Karpas-422 (cell line): ENCODE measurements around the gene CD24. TPM values are rescaled to one million over a fixed set of nuclear protein-coding genes. Genes with fewer than 3 reads are reported as not detected.
A peak's percentile ranks its signal among the peaks of the same experiment; 100 is the strongest.
"Not testable (repeated sequence)": the region's sequence is repeated elsewhere in the genome, so short reads cannot be mapped to it uniquely, and the experiment has no call there.

Source experiments
- DNase-seq: peaks from one replicate; pipeline ENCODE4 v3.0.0-alpha.2; 2015
- H2AFZ ChIP-seq: fragments of 200-600 bp; sonication (generic); 2 replicates; pipeline ENCODE4 v1.6.1; 2014; ENCODE audit warnings: antibody characterized with exemption, low read length, mixed read lengths
- H3K27ac ChIP-seq: fragments of 200-600 bp; sonication (generic); 2 replicates; pipeline ENCODE4 v1.5.1; 2014; ENCODE audit warnings: mild to moderate bottlenecking, low read length, moderate library complexity
- H3K27me3 ChIP-seq: fragments of 200-600 bp; sonication (generic); 2 replicates; pipeline ENCODE4 v1.6.1; 2014; ENCODE audit warnings: low read length, mixed read lengths
- H3K36me3 ChIP-seq: fragments of 200-600 bp; sonication (generic); 2 replicates; pipeline ENCODE4 v1.6.1; 2014; ENCODE audit warnings: low read length, mixed read lengths; ENCODE audit not compliant: insufficient read depth
- H3K4me1 ChIP-seq: fragments of 200-600 bp; sonication (generic); 2 replicates; pipeline ENCODE4 v1.6.1; 2014; ENCODE audit warnings: mild to moderate bottlenecking, low read length, mixed read lengths
- H3K4me2 ChIP-seq: fragments of 200-600 bp; sonication (generic); 2 replicates; pipeline ENCODE4 v1.6.1; 2014; ENCODE audit warnings: low read length, low read depth, mild to moderate bottlenecking; ENCODE audit not compliant: poor library complexity, severe bottlenecking
- H3K4me3 ChIP-seq: fragments of 200-600 bp; sonication (generic); 2 replicates; pipeline ENCODE4 v1.5.1; 2014; ENCODE audit warnings: mild to moderate bottlenecking, antibody characterized with exemption, low read length, mixed read lengths
- H3K79me2 ChIP-seq: fragments of 200-600 bp; sonication (generic); 2 replicates; pipeline ENCODE4 v1.6.1; 2014; ENCODE audit warnings: mild to moderate bottlenecking, low read length, mixed read lengths
- H3K9ac ChIP-seq: fragments of 200-600 bp; sonication (generic); 2 replicates; pipeline ENCODE4 v1.6.0; 2014; ENCODE audit warnings: low read length
- H3K9me2 ChIP-seq: fragments of 200-600 bp; sonication (generic), shearing (Covaris generic); replicated peaks from 2 replicates; pipeline ENCODE4 v1.6.0; 2014; ENCODE audit warnings: mild to moderate bottlenecking, low read length, moderate library complexity; ENCODE audit not compliant: insufficient read depth
- H3K9me3 ChIP-seq: fragments of 300-700, 200-600 bp; sonication (generic); 2 replicates; pipeline ENCODE4 v1.6.1; 2014; ENCODE audit warnings: low read length, mixed read lengths
- H4K20me1 ChIP-seq: fragments of 200-600 bp; sonication (generic); 2 replicates; pipeline ENCODE4 v1.6.1; 2014; ENCODE audit warnings: mild to moderate bottlenecking, antibody characterized with exemption, low read length, low read depth; ENCODE audit not compliant: insufficient read depth
- total RNA-seq: library from RNA; depleted of rRNA; stranded (reverse); fragments of >200 nt; shearing (Covaris generic); gene quantifications from 2 replicates; pipeline ENCODE4 v1.2.3, GENCODE V29; 2014; ENCODE audit warnings: low replicate concordance; rRNA removed

The CD24 gene
- 604 and 1,213 TPM in 2 replicates for total RNA-seq

DNA sequence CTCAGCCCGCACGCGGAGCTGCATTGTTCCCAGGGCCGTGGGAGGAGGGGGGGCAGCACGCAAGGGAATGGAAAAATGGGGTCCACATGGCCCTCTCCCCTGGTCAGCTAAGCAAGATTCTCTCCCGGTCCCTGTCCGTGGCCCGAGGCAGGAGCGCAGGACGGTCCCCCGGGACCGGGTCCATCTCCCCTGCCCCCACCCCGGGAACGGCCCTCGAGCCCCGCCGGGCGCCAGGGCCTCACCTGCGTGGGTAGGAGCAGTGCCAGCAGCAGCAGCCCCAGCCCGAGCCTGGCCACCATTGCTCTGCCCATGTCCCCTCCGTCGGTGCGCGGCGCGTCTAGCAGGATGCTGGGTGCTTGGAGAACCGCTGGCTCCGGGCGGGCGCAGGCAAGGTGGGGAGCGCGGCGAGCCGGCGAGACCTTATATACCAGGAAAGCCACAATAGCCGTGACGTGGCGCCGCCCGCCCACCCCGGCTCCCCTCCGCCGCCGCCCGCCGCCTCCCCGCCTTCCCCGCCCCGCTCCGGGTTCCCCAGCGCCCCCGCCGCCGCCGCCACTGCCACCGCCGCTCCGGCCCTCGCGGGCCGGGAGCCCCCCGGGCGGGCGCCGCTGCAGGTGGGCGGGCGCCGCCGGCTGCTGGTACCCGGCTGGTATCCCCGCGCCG is at the start of gene CD24:
TSS of gene CD24 (minus strand) at position 394 of the 663 bp plus-strand sequence. CDS start at position 311, 83 bp downstream.
- Histone ChIP-seq H4K20me1 (peaks cover 30% of the 10 kb centered on the region), H3K9ac (peak within 1 kb of the TSS; percentile 97), H3K4me1 (peaks cover 49% of the 10 kb centered on the region), H3K9me3 (no peaks in the 10 kb centered on the region), H3K9me2 (no peaks in the 10 kb centered on the region), H3K79me2 (peaks cover 35% of the 10 kb centered on the region), H3K4me3 (peak within 1 kb of the TSS; percentile 98), H3K27me3 (no peaks in the 10 kb centered on the region), H2AFZ (no peak within 1 kb of the TSS), H3K36me3 (peaks cover 29% of the 10 kb centered on the region), H3K4me2 (peak within 1 kb of the TSS; percentile 95), H3K27ac (peak within 1 kb of the TSS; percentile 94)
- peak; percentile 91 for DNase-seq

- no peaks in the 10 kb centered on the region for H4K20me1 ChIP-seq
- H3K4me3 ChIP-seq: no peak overlapping the region
- DNase-seq: no peak
- no peaks in the 10 kb centered on the region for H3K9me3 ChIP-seq
- no peak overlapping the region for H3K27ac ChIP-seq
- H3K9me2 ChIP-seq: no peaks in the 10 kb centered on the region
- H3K9ac ChIP-seq: no peak overlapping the region
- H3K27me3 ChIP-seq: no peaks in the 10 kb centered on the region
- no peak overlapping the region for H2AFZ ChIP-seq
- no peaks in the 10 kb centered on the region for H3K4me1 ChIP-seq
- no peaks in the 10 kb centered on the region for H3K36me3 ChIP-seq
- no peak overlapping the region for H3K4me2 ChIP-seq
- H3K79me2 ChIP-seq: no peaks in the 10 kb centered on the region
Measured at GRCh38 chr6:107021446-107022185, 47.1 kb upstream of the CD24 start.

DNA sequence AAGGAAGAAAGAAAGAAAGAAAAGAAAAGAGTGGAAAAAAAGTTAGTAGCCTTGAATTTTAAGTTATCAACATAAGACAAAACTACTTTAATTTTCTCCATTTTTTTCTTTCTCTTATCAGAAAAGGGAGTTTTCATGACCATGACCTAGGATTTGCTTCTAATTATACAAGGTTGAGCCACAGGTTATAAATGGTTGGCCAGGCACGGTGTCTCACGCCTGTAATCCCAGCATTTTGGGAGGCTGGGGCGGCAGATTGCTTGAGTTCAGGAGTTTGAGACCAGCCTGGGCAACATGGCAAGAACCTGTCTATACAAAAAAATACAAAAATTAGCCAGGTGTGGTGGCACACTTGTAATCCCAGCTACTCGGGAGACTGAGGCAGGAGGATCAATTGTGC is 45.7 kb upstream of the CD24 start:
- H3K27me3 ChIP-seq: no peaks in the 10 kb centered on the region
- H3K9me2 ChIP-seq: no peaks in the 10 kb centered on the region
- H4K20me1 ChIP-seq: no peaks in the 10 kb centered on the region
- H3K9ac ChIP-seq: no peak overlapping the region
- H3K79me2 ChIP-seq: no peaks in the 10 kb centered on the region
- no peaks in the 10 kb centered on the region for H3K4me1 ChIP-seq
- no peak for DNase-seq
- H3K4me3 ChIP-seq: no peak overlapping the region
- H3K27ac ChIP-seq: no peak overlapping the region
- H3K36me3 ChIP-seq: no peaks in the 10 kb centered on the region
- H3K4me2 ChIP-seq: no peak overlapping the region
- no peaks in the 10 kb centered on the region for H3K9me3 ChIP-seq
- H2AFZ ChIP-seq: no peak overlapping the region

DNA sequence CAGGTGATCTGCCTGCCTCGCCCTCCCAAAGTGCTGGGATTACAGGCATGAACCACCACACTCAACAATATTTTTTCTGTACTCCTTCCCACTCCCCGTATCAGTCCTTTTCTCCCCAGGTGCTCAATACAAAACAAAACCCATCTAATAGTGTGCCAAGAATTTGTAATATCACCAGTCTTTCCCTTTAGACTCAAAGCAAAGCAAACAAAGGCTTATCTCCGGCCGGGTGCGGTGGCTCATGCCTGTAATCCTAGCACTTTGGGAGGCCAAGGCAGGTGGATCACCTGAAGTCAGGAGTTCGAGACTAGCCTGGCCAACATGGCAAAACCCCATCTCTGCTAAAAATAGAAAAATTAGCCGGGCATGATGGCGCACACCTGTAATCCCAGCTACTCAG is 45.1 kb upstream of the CD24 start:
- H3K9me3 ChIP-seq, H3K27me3 ChIP-seq, H3K36me3 ChIP-seq, H4K20me1 ChIP-seq, H3K9me2 ChIP-seq, H3K4me2 ChIP-seq, H2AFZ ChIP-seq, H3K4me1 ChIP-seq, H3K79me2 ChIP-seq, H3K9ac ChIP-seq, DNase-seq, H3K27ac ChIP-seq, H3K4me3 ChIP-seq: not testable (repeated sequence)

GRCh38 chr6:107019047-107019446 is 44.5 kb upstream of the CD24 start:
- Histone ChIP-seq H3K4me1 (no peaks in the 10 kb centered on the region), H3K27ac (no peak overlapping the region), H3K36me3 (no peaks in the 10 kb centered on the region), H3K9me3 (no peaks in the 10 kb centered on the region), H3K9me2 (no peaks in the 10 kb centered on the region), H3K4me3 (no peak overlapping the region), H3K79me2 (no peaks in the 10 kb centered on the region), H2AFZ (no peak overlapping the region), H3K4me2 (no peak overlapping the region), H3K9ac (no peak overlapping the region), H4K20me1 (no peaks in the 10 kb centered on the region), H3K27me3 (no peaks in the 10 kb centered on the region)
- DNase-seq: no peak

- H3K79me2 ChIP-seq: no peaks in the 10 kb centered on the region
- no peak overlapping the region for H3K9ac ChIP-seq
- no peak overlapping the region for H3K27ac ChIP-seq
- H3K9me3 ChIP-seq: no peaks in the 10 kb centered on the region
- DNase-seq: no peak
- no peaks in the 10 kb centered on the region for H3K4me1 ChIP-seq
- H3K4me3 ChIP-seq: no peak overlapping the region
- no peaks in the 10 kb centered on the region for H4K20me1 ChIP-seq
- H3K36me3 ChIP-seq: no peaks in the 10 kb centered on the region
- no peak overlapping the region for H2AFZ ChIP-seq
- H3K9me2 ChIP-seq: no peaks in the 10 kb centered on the region
- no peak overlapping the region for H3K4me2 ChIP-seq
- no peaks in the 10 kb centered on the region for H3K27me3 ChIP-seq
Measured at GRCh38 chr6:107009499-107009898, 35.0 kb upstream of the CD24 start.

DNA sequence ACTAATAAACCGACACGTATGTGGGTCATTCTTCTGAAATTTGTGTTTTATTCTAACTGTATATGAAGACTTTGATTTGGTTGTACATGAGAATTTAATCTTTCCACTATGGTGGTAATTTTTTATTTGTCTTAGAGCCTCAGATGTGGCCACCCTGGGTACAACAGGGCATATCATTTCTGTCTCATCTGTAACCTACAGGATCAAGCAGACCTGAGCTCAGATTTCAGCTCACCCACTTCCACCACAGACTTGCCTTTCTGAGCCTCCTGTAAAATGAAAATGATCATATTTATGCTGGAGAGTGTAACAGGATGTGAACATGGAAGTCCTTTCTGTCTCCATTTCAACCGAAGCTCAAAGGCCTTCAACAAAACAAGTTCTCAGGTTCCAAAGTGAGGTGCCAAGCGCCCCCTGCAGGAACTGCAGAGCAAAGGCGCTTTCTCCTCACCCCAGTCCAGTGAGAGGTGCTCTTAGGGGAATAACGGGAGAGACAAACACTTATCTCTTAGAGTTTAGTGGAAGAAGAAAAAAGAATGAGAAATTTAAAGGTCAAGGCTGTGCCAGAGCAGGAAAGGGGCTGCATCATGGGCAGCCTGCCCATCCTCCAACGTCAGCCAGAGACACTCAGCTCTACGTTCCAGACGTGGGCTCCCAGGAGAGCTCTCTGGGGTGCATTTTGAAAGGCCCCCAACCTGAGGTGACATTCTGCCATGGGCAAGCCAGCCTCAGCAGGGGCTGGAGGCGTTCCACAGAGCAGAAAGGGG is 23.0 kb upstream of the CD24 start:
- Histone ChIP-seq H3K27ac (no peak overlapping the region), H3K4me1 (peaks cover 2% of the 10 kb centered on the region; the same call in 1 of the 2 replicates), H3K9ac (0 out of 2 replicates have a peak overlapping the region, but pooled peaks have one; percentile 8), H3K36me3 (no peaks in the 10 kb centered on the region), H4K20me1 (no peaks in the 10 kb centered on the region), H3K4me2 (peak overlapping the region; percentile 26), H3K9me2 (no peaks in the 10 kb centered on the region), H2AFZ (peak overlapping the region; percentile 73), H3K4me3 (no peak overlapping the region), H3K9me3 (no peaks in the 10 kb centered on the region), H3K27me3 (no peaks in the 10 kb centered on the region), H3K79me2 (no peaks in the 10 kb centered on the region)
- DNase-seq: peak; percentile 88

- Histone ChIP-seq H3K4me1 (peaks cover 2% of the 10 kb centered on the region; the same call in 1 of the 2 replicates), H3K9ac (no peak overlapping the region), H3K27me3 (no peaks in the 10 kb centered on the region), H3K9me3 (no peaks in the 10 kb centered on the region), H3K4me2 (no peak overlapping the region), H3K36me3 (no peaks in the 10 kb centered on the region), H3K4me3 (no peak overlapping the region), H2AFZ (no peak overlapping the region), H3K27ac (no peak overlapping the region), H4K20me1 (no peaks in the 10 kb centered on the region), H3K79me2 (no peaks in the 10 kb centered on the region), H3K9me2 (no peaks in the 10 kb centered on the region)
- no peak for DNase-seq
Measured at GRCh38 chr6:106995640-106996039, 21.1 kb upstream of the CD24 start.
